IPS-18c (cell line): ENCODE measurements around the gene NDUFAF5.

ENCODE experiments used
- H3K4me3 ChIP-seq: 2 replicates; pipeline ENCODE4 v1.7.0; 2013; ENCODE audit warnings: low read depth, mild to moderate bottlenecking, low read length, moderate library complexity; ENCODE audit not compliant: insufficient read depth
- H3K9me3 ChIP-seq: one replicate; pipeline ENCODE4 v1.6.1; 2013; ENCODE audit warnings: mild to moderate bottlenecking, low read length, moderate library complexity; ENCODE audit not compliant: control insufficient read depth, insufficient read depth

The NDUFAF5 gene

GRCh38 chr20:13770141-13770540 lies 14.7 kb upstream of the NDUFAF5 start:
- Histone ChIP-seq H3K4me3 (no peak overlapping the region), H3K9me3 (no peaks in the 10 kb centered on the region)

DNA sequence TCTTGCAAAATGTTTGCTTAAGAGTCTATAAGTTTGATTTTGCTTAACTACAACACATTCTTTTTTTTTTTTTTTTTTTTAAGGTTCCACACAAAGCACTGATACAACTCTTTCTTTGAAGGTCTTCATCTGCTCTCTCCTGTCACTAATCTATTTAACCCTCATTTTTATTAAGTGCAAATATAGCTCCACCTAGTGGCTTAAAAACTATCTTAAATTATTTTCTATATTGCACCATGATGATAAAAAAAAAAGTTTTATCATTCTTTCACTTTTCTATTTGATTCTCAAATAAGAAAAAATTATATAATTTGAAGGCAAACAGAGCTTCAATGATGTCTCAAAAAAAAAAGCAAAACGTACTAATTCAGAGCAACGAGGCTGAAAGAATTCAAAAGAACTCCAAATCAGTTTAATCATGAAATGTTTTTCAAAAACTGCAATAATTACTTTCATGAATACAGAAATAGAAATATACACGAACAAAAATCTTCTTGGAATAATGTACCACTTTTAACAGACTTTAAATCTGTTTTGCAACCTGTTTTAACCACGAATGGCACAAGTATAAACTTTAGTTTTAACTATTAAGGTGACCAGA lies 12.9 kb upstream of the NDUFAF5 start:
- Histone ChIP-seq H3K9me3 (no peaks in the 10 kb centered on the region), H3K4me3 (no peak overlapping the region)

- Histone ChIP-seq H3K9me3 (no peaks in the 10 kb centered on the region), H3K4me3 (no peak overlapping the region)
Observed at GRCh38 chr20:13772529-13772928, 12.3 kb upstream of the NDUFAF5 start.

DNA sequence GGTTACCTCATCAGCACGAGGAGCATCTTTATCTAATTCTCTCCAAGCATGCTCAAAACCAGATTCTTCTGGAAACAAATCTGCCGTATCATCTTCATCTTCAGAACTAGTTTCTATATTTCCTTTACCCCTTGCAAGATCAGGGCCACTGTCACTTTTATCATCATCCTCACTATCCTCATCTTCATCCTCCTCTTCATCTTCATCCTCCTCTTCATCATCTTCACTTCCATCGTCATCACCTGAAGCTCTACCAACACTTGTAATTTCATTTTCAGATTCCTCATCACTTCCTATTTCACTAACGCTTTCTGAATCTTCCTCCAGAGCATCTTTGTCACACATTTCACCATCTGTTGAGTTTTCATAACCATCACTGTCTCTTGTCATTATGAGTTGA lies 9.0 kb upstream of the NDUFAF5 start:
- H3K9me3 ChIP-seq: no peaks in the 10 kb centered on the region
- no peak overlapping the region for H3K4me3 ChIP-seq

- H3K9me3 ChIP-seq: no peaks in the 10 kb centered on the region
- H3K4me3 ChIP-seq: no peak overlapping the region
Observed at GRCh38 chr20:13777171-13777601, 7.6 kb upstream of the NDUFAF5 start.

DNA sequence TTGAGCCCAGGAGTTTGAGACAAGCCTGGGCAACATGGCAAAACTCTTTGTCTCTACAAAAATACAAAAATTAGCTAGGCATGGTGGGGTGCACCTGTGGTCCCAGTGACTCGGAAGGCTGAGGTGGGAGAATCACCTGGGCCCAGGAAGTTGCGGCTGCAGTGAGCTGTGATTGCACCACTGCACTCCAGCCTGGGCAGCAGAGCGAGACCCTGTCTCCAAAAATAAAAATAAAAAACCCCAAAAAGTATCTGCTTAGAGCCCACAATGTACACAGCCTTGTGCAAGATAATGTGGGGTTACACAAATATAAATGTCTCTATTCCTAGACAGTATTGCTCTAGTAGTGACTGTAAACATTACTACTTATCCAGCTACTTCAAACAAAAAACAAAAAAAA lies 6.0 kb upstream of the NDUFAF5 start:
- H3K4me3 ChIP-seq: no peak overlapping the region
- no peaks in the 10 kb centered on the region for H3K9me3 ChIP-seq

GRCh38 chr20:13783528-13783927 lies 1.3 kb upstream of the NDUFAF5 start:
- no peaks in the 10 kb centered on the region for H3K9me3 ChIP-seq

GRCh38 chr20:13784271-13784892 lies 446 bp upstream of the NDUFAF5 start:
- H3K4me3 ChIP-seq: peak overlapping the region; percentile 85
- no peaks in the 10 kb centered on the region for H3K9me3 ChIP-seq

More at GRCh38 chr20:13783528-13783927, 1.3 kb upstream of the NDUFAF5 start:
- peak overlapping the region; percentile 85; the same call in 1 of the 2 replicates for H3K4me3 ChIP-seq

DNA sequence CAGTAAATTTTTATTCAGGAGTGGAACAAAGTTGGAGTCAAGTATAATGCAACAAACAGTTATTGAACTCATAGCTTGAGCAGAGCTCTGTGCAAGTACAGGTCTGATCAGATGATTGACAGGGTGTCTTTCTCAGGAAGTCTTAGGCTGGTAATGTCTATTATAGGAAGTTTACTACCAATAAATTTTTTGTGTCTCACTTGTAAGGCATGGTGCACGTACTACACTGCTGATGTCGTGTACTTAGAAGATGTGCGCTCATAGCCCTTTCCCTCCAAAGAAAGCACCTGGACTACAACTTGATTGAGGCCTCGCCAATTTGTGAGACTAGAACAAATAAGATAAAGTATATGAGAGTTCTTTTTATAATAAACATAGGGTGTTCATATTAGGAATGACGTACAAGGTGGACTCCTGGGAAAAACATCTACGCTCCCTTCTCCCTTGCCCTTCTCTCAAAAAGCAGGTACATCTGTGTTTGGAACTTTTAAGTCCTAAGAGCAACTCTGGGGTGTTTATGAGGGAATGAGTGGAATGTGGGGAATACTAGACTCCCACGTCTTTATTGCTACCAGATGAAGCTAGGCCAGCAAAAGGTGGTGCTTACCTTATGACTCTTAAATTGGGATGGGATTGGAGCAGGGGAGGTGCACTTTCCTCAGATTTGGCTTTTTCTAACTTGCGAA lies 1.5 kb downstream of the NDUFAF5 start:
- peak overlapping the region; percentile 85 for H3K4me3 ChIP-seq
- no peaks in the 10 kb centered on the region for H3K9me3 ChIP-seq

- Histone ChIP-seq H3K4me3 (no peak overlapping the region), H3K9me3 (no peaks in the 10 kb centered on the region)
Observed at GRCh38 chr20:13788167-13788834, 3.5 kb downstream of the NDUFAF5 start.

- Histone ChIP-seq H3K9me3 (no peaks in the 10 kb centered on the region), H3K4me3 (no peak overlapping the region)
Observed at GRCh38 chr20:13790708-13791107, 5.9 kb downstream of the NDUFAF5 start.

- H3K4me3 ChIP-seq: no peak overlapping the region
- H3K9me3 ChIP-seq: no peaks in the 10 kb centered on the region
Observed at GRCh38 chr20:13791540-13792459, 7.0 kb downstream of the NDUFAF5 start.

- Histone ChIP-seq H3K4me3 (no peak overlapping the region), H3K9me3 (no peaks in the 10 kb centered on the region)
Observed at GRCh38 chr20:13793001-13793400, 8.2 kb downstream of the NDUFAF5 start.

DNA sequence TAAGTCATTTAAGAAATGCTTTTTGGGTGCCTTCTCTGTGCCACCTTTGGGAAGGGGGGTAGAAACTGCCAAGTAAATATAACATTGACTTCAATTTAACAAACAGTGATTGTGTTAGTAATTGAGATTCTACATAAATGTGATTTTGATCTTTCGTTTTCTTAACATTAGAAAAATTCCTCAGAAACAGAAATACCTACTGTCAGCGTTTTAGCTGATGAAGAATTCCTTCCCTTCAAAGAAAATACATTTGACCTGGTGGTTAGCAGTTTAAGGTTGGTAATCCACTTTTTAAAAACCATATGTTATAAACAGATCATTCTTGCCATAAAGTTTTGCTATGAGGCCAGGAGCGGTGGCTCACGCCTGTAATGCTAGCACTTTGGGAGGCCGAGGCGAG lies 9.8 kb downstream of the NDUFAF5 start:
- Histone ChIP-seq H3K4me3 (no peak overlapping the region), H3K9me3 (no peaks in the 10 kb centered on the region)

DNA sequence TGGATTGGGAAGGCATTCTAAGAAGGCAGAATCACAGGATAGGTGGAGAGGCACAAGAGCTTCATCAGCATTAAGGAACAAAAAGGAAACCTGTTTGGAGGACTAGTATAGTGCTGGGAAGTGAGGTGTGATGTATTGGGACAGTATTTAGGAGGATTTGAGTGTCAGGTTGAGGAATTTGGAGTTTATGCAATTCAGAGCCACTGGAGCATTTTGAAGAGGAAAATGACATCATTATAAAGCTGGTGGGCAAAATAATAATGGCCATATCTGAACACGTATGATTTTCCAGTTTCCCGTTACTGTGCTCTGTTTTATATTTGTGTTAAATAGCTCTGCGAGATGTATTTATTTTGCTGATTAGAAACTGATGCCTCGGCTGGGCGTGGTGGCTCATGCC lies 14.2 kb downstream of the NDUFAF5 start:
- no peaks in the 10 kb centered on the region for H3K9me3 ChIP-seq
- H3K4me3 ChIP-seq: no peak overlapping the region

- H3K9me3 ChIP-seq: no peaks in the 10 kb centered on the region
- no peak overlapping the region for H3K4me3 ChIP-seq
Observed at GRCh38 chr20:13799974-13800373, 15.1 kb downstream of the NDUFAF5 start.

- no peaks in the 10 kb centered on the region for H3K9me3 ChIP-seq
- no peak overlapping the region for H3K4me3 ChIP-seq
Observed at GRCh38 chr20:13800728-13801134, 15.9 kb downstream of the NDUFAF5 start.
